ENCODE data around the gene TEX51.

TEX51 gene

DNA sequence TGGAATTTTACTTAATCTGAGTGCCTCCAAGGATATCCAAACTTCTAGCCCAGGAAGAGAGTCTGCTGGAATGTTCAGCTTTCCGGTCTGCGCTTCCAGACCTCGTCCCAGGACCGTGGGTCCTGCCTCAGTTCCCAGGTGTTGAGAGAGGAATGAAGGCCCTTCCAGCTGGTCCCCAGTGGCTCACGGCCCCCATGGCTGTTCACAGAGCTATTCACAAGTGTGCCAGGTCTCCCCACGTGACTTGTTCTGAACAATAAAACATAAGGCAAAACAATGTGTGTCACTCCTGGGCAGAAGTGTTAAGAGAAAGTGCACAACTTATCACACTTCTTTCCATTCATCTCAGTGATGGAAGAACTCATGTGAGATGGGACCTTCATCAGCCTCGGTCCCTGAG is 20.1 kb upstream of the TEX51 start:
- TF ChIP-seq, protein P1, sequence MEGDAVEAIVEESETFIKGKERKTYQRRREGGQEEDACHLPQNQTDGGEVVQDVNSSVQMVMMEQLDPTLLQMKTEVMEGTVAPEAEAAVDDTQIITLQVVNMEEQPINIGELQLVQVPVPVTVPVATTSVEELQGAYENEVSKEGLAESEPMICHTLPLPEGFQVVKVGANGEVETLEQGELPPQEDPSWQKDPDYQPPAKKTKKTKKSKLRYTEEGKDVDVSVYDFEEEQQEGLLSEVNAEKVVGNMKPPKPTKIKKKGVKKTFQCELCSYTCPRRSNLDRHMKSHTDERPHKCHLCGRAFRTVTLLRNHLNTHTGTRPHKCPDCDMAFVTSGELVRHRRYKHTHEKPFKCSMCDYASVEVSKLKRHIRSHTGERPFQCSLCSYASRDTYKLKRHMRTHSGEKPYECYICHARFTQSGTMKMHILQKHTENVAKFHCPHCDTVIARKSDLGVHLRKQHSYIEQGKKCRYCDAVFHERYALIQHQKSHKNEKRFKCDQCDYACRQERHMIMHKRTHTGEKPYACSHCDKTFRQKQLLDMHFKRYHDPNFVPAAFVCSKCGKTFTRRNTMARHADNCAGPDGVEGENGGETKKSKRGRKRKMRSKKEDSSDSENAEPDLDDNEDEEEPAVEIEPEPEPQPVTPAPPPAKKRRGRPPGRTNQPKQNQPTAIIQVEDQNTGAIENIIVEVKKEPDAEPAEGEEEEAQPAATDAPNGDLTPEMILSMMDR (IDR thresholded peaks at IDR 0.05; ENCODE audit: low read depth, low read length) = no peak
- no peaks in the 10 kb centered on the region for H3K36me3 ChIP-seq
- H3K27me3 ChIP-seq = no peaks in the 10 kb centered on the region
- no peaks in the 10 kb centered on the region for H3K4me1 ChIP-seq
- no peak for DNase-seq
- no peak overlapping the region for H3K4me3 ChIP-seq (ENCODE audit: low read depth, low read length)
- H3K9me3 ChIP-seq = no peaks in the 10 kb centered on the region

DNA sequence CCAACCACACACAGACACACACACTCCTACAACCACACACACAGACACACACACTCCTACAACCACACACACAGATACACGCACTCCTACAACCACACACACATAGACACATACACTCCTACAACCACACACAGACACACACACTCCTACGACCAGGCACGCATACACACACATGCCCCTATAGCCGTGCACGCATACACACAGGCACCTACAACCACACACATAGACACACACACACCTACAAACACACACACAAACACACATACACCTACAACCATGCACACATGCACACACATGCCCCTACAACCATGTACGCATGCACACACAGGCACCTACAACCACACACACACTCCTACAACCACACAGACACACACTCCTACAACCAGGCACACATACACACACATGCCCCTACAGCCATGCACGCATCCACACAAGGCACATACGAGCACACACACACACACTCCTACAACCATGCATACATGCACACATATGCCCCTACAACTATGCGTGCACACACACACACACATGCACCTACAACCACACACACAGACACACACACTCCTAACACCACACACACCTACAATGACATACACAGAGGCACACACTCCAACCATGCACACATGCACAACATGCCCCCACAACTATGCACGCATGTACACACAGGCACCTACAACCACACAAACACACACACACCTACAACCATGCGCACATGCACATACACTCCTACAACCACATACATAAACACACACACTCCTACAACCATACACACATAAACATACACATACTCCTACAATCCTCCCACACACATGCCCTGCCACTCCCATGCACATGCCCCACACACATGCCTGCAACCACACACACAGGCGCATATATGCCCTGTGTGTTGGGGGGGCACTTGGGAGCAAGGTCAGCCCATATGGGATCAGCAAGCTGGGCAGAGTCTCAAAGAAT is 19.1 kb upstream of the TEX51 start:
- Histone ChIP-seq H3K36me3 (no peaks in the 10 kb centered on the region), H3K27me3 (no peaks in the 10 kb centered on the region), H3K9me3 (no peaks in the 10 kb centered on the region), H3K4me3 (ENCODE audit: low read depth, low read length) (no peak overlapping the region), H3K4me1 (no peaks in the 10 kb centered on the region)
- TF ChIP-seq, protein P1 (IDR thresholded peaks at IDR 0.05; ENCODE audit: low read depth, low read length) = no peak
- no peak for DNase-seq

DNA sequence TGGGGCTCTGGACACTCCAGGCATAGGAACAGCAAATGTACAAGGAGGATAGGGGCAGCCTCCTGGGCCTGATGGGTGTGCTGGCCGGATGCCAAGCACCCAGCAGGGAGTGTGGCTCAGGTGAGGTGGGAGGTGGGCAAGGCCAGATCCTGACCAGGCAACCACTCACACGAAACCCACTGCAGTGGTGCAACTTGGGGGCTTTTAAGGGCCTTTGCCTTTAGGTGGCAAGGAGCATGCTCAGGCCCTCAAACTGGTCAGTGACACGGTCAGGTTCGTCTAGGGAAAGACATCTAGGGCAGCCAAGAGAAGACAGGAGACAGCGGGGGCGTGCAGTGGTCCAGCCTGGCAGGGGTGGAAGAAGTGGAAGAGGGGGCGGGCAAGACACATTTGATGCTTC is 18.4 kb upstream of the TEX51 start:
- no peaks in the 10 kb centered on the region for H3K4me1 ChIP-seq
- no peaks in the 10 kb centered on the region for H3K36me3 ChIP-seq
- no peak for DNase-seq
- no peak overlapping the region for H3K4me3 ChIP-seq (ENCODE audit: low read depth, low read length)
- TF ChIP-seq, protein P1 (IDR thresholded peaks at IDR 0.05; ENCODE audit: low read depth, low read length) = no peak
- H3K9me3 ChIP-seq = no peaks in the 10 kb centered on the region
- no peaks in the 10 kb centered on the region for H3K27me3 ChIP-seq

DNA sequence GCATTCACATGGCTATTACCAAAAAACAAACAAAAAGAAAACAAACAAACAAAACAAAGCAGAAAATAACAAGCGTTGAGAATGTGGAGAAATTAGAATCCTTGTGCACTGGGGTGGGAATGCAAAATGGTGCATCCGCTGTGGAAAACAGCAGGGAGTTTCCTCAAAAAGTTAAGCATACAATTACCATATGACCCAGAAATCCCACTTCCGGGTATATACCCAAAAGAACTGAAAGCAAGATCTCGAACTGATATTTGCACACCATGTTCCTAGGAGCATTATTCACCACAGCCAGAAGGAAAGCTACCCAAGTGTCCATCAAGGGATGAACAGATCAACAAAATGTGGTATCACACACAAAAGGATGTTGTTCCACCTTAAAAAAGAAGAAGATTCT is 17.9 kb upstream of the TEX51 start:
- no peaks in the 10 kb centered on the region for H3K27me3 ChIP-seq
- TF ChIP-seq, protein P1 (IDR thresholded peaks at IDR 0.05; ENCODE audit: low read depth, low read length) = no peak
- no peaks in the 10 kb centered on the region for H3K36me3 ChIP-seq
- H3K4me1 ChIP-seq = no peaks in the 10 kb centered on the region
- no peak overlapping the region for H3K4me3 ChIP-seq (ENCODE audit: low read depth, low read length)
- H3K9me3 ChIP-seq = no peaks in the 10 kb centered on the region
- no peak for DNase-seq

DNA sequence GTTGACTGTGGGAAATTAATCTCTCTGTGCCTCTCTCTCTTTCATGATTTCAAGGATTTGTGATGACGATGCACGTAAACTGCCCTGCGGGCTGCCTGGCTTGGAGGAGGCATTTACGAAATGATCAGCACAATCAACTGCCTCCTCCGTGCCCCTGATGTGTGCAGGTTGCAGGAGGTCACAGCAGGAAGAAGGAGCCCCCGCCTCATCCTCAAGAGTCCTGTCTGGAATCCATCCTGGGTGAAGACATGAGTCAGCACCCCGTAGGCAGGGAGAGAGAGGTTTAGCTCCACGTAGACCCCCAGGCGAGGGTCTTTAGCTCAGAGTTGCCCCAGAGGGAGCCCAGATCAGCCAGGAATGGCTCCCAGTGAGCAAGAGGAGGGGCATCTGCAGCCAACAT is 17.1 kb upstream of the TEX51 start:
- no peaks in the 10 kb centered on the region for H3K4me1 ChIP-seq
- H3K36me3 ChIP-seq = no peaks in the 10 kb centered on the region
- no peak for DNase-seq
- TF ChIP-seq, protein P1 (IDR thresholded peaks at IDR 0.05; ENCODE audit: low read depth, low read length) = no peak
- H3K9me3 ChIP-seq = no peaks in the 10 kb centered on the region
- no peaks in the 10 kb centered on the region for H3K27me3 ChIP-seq
- no peak overlapping the region for H3K4me3 ChIP-seq (ENCODE audit: low read depth, low read length)

- Histone ChIP-seq H3K36me3 (no peaks in the 10 kb centered on the region), H3K27me3 (no peaks in the 10 kb centered on the region), H3K4me3 (ENCODE audit: low read depth, low read length) (no peak overlapping the region), H3K4me1 (no peaks in the 10 kb centered on the region), H3K9me3 (no peaks in the 10 kb centered on the region)
- DNase-seq = no peak
- TF ChIP-seq, protein P1 (IDR thresholded peaks at IDR 0.05; ENCODE audit: low read depth, low read length) = no peak
Observed at GRCh38 chr2:126882181-126882580, 16.5 kb upstream of the TEX51 start.

Data from BE2C (cell line).